Kidney glomerular epithelial cell (primary cell): ENCODE results near the gene RIT2.

ENCODE experiments used
- DNase-seq: peaks from one replicate; lab custom pipeline; 2025; lab: John Stamatoyannopoulos, UW

The RIT2 gene

GRCh38 chr18:43115076-43115921 lies at the start of gene RIT2:
Gene RIT2, minus strand, starts transcription at chr18:43115685.
- DNase-seq: no peak

GRCh38 chr18:43161528-43161927 lies 46.0 kb upstream of the RIT2 start:
- DNase-seq: peak; percentile 69

GRCh38 chr18:43160509-43160908 lies 45.0 kb upstream of the RIT2 start:
- DNase-seq: no peak

- DNase-seq: no peak
Observed at GRCh38 chr18:43159926-43160325, 44.4 kb upstream of the RIT2 start.

- no peak for DNase-seq
Observed at GRCh38 chr18:43159086-43159770, 43.7 kb upstream of the RIT2 start.

- DNase-seq: no peak
Observed at GRCh38 chr18:43158381-43158780, 42.9 kb upstream of the RIT2 start.

GRCh38 chr18:43155842-43156241 lies 40.4 kb upstream of the RIT2 start:
- no peak for DNase-seq

- no peak for DNase-seq
Observed at GRCh38 chr18:43148231-43148630, 32.7 kb upstream of the RIT2 start.

- no peak for DNase-seq
Observed at GRCh38 chr18:43141208-43141607, 25.7 kb upstream of the RIT2 start.

GRCh38 chr18:43139288-43139946 lies 23.9 kb upstream of the RIT2 start:
- DNase-seq: no peak

GRCh38 chr18:43134876-43135275 lies 19.4 kb upstream of the RIT2 start:
- no peak for DNase-seq

- no peak for DNase-seq
Observed at GRCh38 chr18:43130716-43131260, 15.3 kb upstream of the RIT2 start.

GRCh38 chr18:43129946-43130524 lies 14.6 kb upstream of the RIT2 start:
- no peak for DNase-seq

GRCh38 chr18:43125471-43125870 lies 10.0 kb upstream of the RIT2 start:
- no peak for DNase-seq

GRCh38 chr18:43122955-43123354 lies 7.5 kb upstream of the RIT2 start:
- no peak for DNase-seq

- no peak for DNase-seq
Observed at GRCh38 chr18:43116699-43117294, 1.3 kb upstream of the RIT2 start.

- DNase-seq: no peak
Observed at GRCh38 chr18:43113220-43113895, 2.1 kb downstream of the RIT2 start.

GRCh38 chr18:43108882-43109281 lies 6.6 kb downstream of the RIT2 start:
- no peak for DNase-seq

GRCh38 chr18:43108469-43108868 lies 7.0 kb downstream of the RIT2 start:
- DNase-seq: no peak

GRCh38 chr18:43093646-43094045 lies 21.8 kb downstream of the RIT2 start:
- no peak for DNase-seq

- no peak for DNase-seq
Observed at GRCh38 chr18:43092539-43092938, 22.9 kb downstream of the RIT2 start.
